Stimulated activated CD4-positive, alpha-beta T cell treated with anti-CD3 and anti-CD28 coated beads, Interleukin-12 subunit alpha, Interleukin-12 subunit beta, amount 100 ng/mL, for 48 hours (primary cell): ENCODE measurements around the gene C1GALT1C1L.
A peak's percentile ranks its signal among the peaks of the same experiment; 100 is the strongest.
"Not testable (repeated sequence)": the region's sequence is repeated elsewhere in the genome, so short reads cannot be mapped to it uniquely, and the experiment has no call there.

Source experiments
- DNase-seq, 3 donors: peaks; one replicate each; pipeline ENCODE4 v3.0.0-alpha.2; 2020; ENCODE audit warnings: low read depth in 2 of 3, low spot score in 1 of 3

C1GALT1C1L gene

DNA sequence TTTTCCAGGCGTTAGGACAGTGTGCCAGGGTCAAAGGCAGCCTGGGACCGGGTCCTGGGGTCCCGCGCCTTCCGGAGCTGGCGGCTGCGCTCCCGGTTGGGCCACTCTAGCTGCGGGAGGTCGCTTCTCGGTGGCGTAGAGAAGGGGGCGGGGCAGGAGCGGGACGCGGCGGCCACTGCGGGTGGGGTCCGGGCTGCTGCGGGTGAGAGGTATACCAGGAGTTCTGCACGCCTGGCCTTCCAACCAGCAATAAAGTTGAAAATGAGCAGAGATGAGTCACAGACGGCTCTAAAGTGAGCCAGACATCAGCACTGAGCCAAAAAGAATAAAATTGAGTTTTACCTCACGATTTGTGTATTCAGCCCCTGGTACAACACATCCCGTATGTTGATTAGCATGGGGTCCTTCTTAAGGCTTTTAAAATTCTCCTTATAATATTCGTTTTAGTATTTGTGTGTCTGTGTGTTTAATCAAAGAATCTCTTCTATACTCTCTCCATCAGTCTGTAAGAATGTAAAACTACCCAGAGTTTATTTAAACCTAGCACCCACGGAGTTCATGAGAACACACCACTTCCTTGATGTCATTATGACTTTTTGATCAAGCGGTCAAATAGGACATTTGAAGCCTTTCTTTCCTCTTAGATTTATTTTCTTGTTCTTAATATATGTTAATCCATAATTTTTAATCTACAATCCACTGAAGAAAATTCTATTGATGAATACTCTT is at the start of gene C1GALT1C1L:
C1GALT1C1L (minus strand) TSS at position 108 of the 729 bp plus-strand sequence; CDS start at position 1, 107 bp downstream.
- DNase-seq, result peak; percentile 3 to 9 (median 6)

DNA sequence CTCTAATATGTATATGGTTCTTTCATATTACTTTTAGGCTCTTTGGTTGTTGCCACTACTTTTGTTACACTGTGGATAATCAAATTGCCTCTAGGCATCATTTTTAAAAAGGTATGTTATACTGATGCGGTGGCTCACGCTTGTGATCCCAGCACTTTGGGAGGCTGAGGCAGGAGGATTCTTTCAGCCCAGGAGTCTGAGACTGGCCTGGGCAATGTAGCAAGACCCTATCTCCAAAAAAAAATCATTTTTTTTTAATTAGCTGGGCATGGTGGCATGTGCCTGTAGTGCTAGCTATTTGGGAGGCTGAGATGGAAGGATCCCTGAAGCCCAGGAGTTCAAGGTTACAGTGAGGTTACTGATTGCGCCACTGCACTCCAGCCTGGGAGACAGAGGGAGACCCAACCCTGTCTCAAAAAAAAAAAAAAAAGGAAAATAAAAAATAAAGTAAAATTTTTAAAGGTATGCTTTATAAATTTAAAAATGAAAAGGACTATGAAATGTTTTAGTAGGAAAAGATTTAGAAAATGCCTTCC is 49.5 kb upstream of the C1GALT1C1L start:
- no peak for DNase-seq

DNA sequence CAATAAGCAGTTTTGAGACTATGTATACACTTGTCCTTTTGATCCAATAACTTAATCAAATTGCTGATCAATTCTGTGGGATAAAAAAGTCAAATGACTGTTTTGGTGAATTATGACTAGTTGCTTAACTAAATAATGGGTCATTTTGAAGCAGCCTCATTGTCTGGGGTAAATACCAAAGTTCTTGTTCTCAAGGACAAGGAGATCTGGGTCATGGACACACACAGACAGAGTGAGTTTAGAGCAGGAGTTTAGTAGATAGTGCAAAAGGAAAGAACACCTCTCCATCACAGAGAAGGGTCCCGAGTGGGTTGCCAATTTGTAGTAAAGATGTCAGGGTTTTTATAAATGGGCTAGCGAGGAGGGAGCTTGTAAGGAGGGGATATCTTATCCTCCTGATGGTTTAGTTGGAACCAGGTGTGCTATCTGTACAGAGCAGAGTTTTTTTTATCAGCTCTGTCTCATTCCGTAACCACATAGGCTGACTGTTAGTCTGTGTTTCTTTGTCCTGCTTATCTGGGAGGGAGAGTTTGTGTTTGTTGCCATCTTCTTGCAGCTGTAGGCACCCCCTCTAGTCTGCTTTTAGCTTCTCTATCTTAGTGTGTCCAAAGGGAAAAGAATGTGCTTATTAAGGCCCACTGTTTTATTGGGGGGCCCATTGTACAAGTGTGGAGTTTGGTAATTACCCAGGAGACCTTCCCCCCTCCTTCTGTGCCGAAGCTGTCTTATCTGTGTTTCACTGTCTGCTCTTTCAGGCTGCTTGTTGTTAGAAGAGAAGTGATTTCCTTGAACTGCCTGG is 48.7 kb upstream of the C1GALT1C1L start:
- DNase-seq, result no peak

DNA sequence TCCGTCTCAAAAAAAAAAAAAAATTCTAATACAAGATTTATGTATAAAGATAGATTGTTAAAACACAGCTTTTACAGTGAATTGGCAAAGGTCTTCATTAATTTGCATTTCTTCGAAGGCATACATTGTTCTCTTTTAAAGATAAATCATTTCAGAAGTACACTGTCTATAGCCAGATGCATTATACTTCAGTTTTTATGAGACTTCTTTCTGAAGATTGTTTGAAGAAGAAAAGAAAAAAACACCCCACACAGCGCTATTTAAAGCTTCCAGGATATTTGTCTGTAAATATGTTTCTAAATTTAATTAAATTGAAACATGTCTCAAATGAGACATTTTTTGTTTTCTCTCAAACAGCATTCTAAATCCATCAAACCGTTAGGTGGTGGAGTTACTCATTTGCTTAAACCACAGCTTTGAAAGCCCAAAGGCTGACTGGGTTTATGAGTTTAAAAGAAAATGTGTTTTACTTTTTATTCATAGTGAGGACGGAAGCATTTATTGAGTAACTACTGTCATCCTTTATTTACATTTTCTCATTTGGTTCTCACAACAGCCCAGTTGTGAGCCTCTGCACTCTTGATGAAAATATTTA is 42.4 kb upstream of the C1GALT1C1L start:
- DNase-seq, result no peak

DNA sequence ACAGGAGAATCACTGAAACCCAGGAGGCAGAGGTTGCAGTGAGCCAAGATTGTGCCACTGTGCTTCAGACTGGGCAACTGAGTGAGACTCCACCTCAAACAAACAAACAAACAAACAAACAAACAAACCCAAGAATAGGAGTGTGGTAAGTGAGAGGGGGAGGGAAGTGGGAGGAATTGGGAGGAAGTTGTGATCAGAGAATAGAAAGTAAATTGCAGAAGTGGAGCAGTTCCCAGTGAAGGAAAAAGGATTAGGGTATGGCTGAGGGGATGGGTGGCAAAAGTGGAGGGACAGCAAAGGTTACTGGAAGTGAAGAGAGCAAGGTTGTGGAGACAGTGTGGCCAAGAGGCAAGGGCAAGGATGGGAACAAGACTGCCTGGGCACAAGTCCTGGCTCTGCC is 41.1 kb upstream of the C1GALT1C1L start:
- DNase-seq, result no peak

DNA sequence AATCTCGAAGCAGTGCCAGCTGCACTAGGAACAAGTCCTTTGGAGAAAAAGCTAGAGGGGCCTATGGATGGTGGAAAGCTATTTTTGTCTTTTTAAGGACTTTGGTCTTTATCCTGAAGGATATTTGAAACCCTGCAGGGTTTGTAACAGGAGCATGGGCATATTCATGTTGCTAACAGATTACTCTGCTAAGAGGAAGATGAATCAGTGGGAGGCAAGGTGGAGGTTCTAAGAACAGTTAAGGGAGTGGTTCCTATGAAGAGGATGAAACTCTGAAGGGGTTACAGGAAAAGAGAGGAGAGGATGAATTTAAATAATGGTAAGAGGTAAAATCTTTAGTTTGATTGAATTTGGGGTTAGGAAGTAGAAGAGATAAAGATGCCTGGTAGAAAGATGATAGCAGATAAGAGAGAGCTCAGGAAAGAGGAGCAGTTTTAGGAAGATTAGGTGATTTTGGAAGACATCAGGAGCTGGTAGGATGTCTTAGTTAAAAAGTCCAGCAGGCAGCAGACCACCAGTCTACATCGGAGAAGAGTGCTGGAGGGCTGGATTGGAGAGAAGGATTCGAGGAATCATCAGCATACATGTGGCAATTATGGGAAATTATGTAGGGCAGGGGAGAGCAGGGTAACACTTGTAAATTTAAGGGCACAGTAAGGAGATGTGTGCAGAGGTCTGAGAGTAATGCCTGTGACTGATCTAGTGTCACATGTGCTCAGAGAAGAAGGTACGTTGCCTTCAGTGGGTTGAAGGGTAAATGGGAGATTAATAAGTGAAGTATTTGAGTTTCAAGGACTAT is 39.3 kb upstream of the C1GALT1C1L start:
- DNase-seq, result no peak

DNA sequence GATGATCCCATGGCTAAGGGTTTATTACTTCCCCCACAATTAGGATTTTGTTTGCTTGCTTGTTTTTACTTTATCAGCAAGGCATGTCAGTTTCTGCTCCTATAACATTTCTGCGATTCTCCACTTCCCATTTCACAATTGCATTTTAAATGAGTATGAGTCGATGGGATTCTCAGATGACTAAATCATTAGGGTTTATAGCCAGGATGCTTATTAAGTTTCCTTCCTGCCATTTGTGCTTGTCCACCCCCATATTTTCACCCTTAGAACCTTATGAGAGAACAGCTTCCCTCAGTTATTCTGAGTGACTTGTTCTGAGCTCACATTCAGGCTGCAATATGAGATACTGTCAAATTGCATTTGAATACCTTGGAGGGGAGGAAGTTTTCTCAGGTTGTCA is 37.9 kb upstream of the C1GALT1C1L start:
- no peak for DNase-seq

DNA sequence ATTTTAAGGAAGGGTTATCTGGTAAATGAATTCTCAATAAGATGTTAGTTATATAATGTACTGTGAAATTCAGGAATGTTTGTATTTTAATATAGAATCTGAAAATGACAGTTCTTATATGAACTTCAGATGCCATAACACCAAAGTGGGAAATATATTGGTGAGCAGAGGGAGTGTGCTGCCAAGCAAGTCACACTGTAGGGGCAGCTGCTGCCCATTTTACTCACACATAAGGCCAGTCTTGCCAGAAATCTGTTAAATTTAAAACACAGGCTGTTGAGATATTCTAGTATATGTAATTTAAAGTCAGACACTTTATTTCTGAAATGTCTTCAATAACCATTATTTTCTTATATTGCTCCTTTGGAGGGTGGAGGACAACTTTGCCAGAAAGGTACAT is 34.6 kb upstream of the C1GALT1C1L start:
- DNase-seq, result no peak

DNA sequence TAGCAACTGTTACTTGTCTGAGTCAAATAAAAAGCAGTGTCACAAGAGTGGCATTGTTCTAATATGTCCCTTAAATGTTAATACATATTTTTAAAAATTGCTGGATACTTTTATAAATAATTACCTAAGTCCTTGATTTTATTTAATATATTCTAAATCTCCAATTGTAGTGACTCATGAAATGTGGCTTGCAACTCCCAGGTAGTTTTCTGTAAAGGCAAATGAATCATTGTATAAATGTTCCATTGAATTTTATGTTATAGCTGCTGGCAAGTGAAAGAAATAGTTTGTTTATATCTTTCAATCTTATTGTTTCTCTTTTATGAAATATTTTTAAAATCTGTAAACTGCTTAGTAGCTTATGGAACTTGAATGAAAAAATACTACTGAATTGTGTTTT is 32.7 kb upstream of the C1GALT1C1L start:
- DNase-seq, result no peak

DNA sequence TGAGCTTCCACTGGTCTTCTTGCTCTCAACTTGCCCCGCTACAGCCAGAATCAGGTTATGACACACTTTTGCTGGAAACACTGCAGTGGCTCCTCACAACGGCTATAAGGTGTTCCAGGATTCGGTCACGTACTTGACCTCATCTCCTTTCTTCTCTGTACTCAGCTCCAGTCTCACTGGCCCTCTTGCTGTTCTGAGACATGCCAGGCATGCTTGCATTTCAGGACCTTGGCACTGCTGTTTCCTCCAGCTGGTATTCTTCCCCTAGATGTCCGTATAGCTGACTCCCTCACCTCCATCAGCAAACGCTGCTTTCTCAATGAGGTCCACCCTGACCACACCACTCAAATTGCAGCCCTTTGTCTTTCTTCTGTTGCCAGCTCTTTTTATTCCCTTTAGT is 31.9 kb upstream of the C1GALT1C1L start:
- DNase-seq, result no peak

DNA sequence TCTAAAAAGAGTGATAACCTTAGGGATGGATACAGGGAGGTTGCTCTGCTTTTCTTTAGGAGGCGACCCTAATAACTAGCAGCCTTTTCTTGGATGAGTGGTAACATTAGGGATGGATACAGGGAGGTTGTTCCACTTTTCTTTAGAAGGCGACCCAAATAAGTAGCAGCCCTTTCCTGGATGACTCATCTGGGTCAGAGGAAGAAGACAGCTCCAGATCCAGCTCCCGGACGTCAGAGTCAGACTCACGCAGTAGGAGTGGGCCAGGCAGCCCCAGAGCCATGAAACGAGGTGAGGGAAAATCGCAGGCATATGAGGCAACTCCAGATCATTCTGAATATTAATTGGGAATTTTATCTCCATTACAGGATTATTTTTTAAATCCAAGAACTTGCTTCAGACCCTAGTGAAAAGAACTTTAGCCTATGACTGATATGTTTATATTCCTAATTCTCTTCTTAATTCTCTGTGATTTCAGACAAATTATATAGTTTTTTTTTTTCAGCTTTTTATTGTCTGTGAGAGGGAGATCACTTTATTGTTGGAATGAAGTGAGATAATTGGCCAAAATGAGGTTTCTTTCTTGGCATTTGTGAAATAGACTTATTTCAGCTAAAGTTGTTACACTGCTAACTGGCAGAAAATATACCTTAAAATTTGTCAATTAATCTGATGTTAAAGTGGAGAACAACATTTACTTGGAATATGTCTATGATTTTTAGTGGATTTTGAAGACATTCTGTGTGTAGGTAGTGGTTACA is 31.2 kb upstream of the C1GALT1C1L start:
- DNase-seq, result no peak

DNA sequence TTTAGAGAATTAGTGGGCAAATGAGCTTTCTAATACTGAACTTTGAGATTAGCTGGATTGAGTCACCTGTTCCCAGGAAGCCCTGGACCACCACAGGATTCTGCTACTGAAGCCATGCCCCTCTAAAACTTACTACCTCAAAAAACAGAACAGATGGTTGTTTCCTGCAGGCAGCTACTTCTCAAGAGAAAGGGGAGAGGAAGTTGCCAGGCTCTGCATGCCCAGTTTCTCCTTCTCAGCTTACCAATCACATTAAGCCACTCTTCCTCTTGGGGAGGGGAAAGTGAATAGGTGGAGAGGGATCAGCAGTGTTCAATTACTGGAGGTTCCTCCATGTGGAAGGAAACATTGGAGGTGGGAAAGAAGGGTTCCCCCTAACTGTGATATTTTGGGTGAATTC is 24.9 kb upstream of the C1GALT1C1L start:
- DNase-seq, result no peak

DNA sequence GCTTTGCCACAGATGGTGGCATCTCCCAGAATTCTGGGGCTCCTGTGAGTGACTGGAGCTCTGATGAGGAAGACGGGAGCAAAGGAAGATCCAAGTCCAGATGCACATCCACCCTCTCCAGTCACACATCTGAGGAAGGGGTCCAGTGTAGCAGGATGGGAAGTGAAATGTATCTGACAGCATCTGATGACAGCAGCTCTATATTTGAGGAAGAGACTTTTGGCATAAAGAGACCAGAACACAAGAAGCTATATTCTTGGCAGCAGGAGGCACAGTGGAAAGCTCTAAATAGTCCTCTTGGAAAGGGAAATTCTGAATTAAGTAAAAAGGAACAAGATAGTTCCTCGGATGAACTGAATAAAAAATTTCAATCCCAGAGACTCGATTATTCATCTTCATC is 23.5 kb upstream of the C1GALT1C1L start:
- DNase-seq, result no peak

DNA sequence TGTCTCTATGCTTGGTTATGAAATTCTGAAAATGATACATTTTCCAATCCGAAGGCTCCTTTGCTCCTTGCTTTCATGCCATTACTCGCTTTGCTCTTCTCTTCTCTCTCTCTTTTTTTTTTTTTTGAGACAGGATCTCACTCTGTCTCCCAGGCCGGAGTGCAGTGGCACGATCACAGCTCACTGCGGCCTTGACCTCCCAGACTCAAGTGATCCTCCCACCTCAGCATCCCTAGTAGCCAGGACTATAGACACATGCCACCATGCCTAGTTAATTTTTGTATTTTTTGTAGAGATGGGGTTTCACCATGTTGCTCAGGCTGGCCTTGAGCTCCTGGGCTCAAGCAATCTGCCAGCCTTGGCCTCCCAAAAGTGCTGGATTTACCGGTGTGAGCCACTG is 21.9 kb upstream of the C1GALT1C1L start:
- not testable (repeated sequence) for DNase-seq

DNA sequence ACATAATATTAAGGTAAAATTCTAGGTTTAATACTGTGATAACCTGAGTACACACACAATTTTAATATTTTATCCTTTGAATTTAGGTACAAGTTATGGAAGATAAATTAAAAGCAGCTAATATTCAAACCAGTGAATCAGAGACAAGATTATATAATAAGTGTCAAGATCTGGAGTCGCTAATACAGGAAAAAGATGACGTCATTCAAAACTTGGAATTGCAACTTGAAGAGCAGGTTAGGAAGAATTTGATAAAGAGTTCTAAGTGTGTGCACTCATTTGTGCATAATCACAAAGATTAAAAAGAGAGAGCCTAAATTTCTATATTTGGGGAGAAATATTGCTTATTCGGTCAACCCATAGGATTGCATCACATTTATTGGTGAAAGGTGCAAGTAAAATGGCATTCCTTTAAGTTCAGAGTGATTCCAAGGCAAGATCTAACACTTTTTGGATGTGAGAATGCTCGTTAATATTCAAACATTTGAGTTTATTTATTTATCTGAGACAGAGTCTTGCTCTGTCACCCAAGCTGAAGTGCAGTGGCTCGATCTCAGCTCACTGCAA is 16.3 kb upstream of the C1GALT1C1L start:
- DNase-seq, result no peak

DNA sequence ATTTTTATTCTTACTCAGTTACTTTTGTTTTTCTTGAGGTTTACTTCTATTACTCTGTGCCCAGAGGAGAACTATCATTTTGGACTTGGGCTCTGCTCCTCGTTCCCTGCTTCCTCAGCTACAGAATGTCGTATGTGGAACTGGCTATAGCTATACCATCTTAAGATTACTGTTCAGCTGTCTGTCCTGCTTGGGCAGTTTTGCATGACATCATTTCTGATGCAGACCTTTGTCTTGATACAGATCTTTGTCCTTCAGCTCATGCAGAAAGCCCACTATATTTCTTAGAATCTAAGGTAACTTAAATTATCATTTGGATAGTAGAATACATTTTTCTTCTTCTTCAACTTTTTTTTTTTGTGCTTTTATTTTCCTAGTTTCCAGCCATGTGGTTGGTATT is 13.8 kb upstream of the C1GALT1C1L start:
- no peak for DNase-seq

DNA sequence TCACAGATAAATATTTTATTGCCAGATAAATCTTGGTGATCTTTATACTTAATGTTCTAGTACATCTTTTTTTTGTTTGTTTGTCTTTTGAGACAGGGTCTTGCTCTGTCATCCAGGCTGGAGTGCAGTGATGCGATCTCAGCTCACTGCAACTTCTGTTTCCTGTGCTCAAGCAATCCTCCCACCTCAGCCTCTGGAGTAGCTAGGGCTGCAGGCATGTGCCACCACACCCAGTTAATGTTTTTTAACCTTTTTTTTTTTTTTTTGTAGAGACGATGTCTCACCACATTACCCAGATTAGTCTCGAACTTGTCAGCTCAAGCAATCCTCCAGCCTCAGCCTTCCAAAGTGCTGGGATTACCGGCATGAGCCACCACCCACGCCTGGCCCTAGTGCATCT is 9.1 kb upstream of the C1GALT1C1L start:
- no peak for DNase-seq

DNA sequence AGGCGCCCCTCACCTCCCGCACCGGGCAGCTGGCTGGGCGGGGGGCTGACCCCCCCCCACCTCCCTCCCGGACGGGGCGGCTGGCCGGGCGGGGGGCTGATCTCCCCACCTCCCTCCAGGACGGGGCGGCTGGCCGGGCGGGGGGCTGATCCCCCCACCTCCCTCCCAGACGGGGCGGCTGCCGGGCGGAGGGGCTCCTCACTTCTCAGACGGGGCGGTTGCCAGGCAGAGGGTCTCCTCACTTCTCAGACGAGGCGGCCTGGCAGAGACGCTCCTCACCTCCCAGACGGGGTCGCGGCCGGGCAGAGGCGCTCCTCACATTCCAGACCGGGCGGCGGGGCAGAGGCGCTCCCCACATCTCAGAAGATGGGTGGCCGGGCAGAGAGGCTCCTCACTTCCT is 1.6 kb upstream of the C1GALT1C1L start:
- DNase-seq, result not testable (repeated sequence)

DNA sequence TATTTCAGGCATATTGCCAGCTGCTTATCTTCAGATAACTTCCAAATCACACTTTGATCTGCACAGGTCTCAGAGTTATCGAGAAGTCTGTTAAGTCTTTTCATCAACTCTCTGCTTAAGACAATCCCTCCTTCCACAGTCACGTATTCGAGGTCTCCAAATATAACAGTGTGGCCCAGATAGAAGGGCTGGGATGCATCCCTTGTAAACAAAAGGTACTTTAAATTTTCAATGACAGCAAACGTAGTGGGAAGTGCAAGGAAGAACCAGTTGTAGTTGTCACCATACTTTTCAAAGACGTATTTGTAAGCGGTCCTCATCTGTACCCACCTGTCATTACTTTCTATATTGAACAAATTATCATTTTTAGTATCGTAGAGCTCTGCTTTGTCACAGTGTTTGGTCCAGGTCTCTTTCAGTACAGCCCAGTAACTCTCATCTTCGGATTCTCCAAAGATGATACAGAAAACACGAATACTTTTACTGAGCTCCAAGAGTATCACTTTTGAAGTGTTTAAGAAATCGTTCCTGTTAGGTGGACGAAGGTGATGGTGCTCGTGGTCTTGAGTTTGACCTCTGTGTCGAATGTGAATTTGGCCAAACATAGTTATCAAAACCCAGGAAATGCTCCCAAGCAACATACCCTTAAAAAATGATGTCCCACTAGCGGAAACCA is 445 bp downstream of the C1GALT1C1L start:
- DNase-seq, result no peak
